Progenitor cell of endocrine pancreas (in vitro differentiated cells): ENCODE data around the gene SYT6. TPM values are rescaled to one million over a fixed set of nuclear protein-coding genes. Genes with fewer than 3 reads are reported as not detected.

Source experiments
- DNase-seq: peaks from one replicate; pipeline ENCODE4 v3.0.0; 2021; ENCODE audit warnings: low spot score; ENCODE audit not compliant: unreplicated experiment
- H3K27ac Mint-ChIP-seq: 2 replicates; pipeline ENCODE4 v1.8.0; 2021; ENCODE audit warnings: mild to moderate bottlenecking, moderate library complexity, mixed read lengths
- H3K27me3 Mint-ChIP-seq: 2 replicates; pipeline ENCODE4 v1.8.0; 2021; ENCODE audit warnings: mixed read lengths
- H3K36me3 Mint-ChIP-seq: 2 replicates; pipeline ENCODE4 v1.8.0; 2022; ENCODE audit warnings: mixed read lengths; ENCODE audit not compliant: insufficient read depth
- H3K4me1 Mint-ChIP-seq: 2 replicates; pipeline ENCODE4 v1.8.0; 2021; ENCODE audit warnings: low read depth, mixed read lengths
- H3K4me3 Mint-ChIP-seq: 2 replicates; pipeline ENCODE4 v1.8.0; 2021; ENCODE audit warnings: low read depth, mild to moderate bottlenecking, moderate library complexity, mixed read lengths
- H3K9me3 Mint-ChIP-seq: 2 replicates; pipeline ENCODE4 v1.8.0; 2021; ENCODE audit warnings: low read depth, mixed read lengths
- total RNA-seq: library from RNA; stranded (reverse); gene quantifications from 2 replicates; pipeline ENCODE4 v1.2.1, GENCODE V29; 2021
- TF ChIP-seq, protein P1 (sequence below): fragments of 200-600 bp; sonication (generic); IDR thresholded peaks from one replicate; pipeline ENCODE4 v1.5.0; 2021; ENCODE audit warnings: antibody characterized with exemption, mild to moderate bottlenecking; ENCODE audit not compliant: unreplicated experiment

Gene SYT6
- total RNA-seq, 1 donor from 2014 or later: 0.98 TPM

- H3K27ac Mint-ChIP-seq: no peak overlapping the region
- H3K4me1 Mint-ChIP-seq: no peaks in the 10 kb centered on the region
- DNase-seq: no peak
- H3K36me3 Mint-ChIP-seq: no peaks in the 10 kb centered on the region
- TF ChIP-seq, protein P1, sequence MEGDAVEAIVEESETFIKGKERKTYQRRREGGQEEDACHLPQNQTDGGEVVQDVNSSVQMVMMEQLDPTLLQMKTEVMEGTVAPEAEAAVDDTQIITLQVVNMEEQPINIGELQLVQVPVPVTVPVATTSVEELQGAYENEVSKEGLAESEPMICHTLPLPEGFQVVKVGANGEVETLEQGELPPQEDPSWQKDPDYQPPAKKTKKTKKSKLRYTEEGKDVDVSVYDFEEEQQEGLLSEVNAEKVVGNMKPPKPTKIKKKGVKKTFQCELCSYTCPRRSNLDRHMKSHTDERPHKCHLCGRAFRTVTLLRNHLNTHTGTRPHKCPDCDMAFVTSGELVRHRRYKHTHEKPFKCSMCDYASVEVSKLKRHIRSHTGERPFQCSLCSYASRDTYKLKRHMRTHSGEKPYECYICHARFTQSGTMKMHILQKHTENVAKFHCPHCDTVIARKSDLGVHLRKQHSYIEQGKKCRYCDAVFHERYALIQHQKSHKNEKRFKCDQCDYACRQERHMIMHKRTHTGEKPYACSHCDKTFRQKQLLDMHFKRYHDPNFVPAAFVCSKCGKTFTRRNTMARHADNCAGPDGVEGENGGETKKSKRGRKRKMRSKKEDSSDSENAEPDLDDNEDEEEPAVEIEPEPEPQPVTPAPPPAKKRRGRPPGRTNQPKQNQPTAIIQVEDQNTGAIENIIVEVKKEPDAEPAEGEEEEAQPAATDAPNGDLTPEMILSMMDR: no peak
- no peaks in the 10 kb centered on the region for H3K9me3 Mint-ChIP-seq
- H3K4me3 Mint-ChIP-seq: no peak overlapping the region
- peaks cover 49% of the 10 kb centered on the region for H3K27me3 Mint-ChIP-seq
Measured at GRCh38 chr1:114112775-114113174, 40.9 kb downstream of the SYT6 start.

DNA sequence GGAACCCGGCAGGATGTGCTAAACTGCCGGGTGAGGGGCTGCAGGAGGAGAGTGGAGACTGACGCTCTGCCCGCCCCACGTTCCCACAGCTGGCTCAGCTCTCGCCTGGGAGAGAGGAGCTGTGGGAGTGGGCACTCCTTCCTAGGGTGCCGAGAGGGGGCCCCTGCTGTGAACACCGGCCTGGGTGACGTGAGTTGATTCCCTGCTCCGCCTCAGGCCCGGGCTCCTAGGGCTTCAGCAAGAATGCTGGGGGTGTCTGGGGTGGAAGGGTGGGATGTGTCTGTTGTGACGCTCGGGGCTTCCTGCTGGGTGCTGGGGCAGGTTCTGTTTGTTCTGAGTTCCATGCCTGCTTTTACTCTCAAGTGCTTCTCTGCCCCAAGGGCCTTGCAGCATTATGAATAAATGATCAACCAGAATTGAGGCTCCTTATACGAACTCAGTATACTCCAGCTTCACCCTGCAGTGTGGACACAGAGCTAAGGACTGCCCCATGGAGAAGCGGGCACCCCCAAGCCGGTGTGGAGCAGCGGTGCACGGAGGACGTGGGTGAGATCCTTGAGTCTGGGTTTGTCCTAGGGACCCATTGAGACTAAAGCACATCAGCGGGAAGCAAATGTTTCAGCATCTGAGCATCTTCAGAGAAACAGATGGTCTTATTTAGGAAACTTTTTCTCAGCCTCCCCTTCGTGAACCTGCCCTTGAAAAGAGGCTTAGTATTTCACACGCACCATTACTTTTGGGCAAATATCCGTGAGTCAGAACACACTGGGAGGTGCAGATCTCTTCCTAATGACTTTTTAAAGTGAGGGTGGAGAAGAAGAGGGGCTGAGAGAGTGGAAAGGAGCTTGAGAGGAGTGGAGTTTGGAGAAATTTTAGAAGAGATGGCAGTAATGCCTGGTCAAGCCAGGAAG lies 41.7 kb downstream of the SYT6 start:
- H3K27ac Mint-ChIP-seq: no peak overlapping the region
- no peaks in the 10 kb centered on the region for H3K36me3 Mint-ChIP-seq
- no peak overlapping the region for H3K4me3 Mint-ChIP-seq
- H3K27me3 Mint-ChIP-seq: peaks cover 48% of the 10 kb centered on the region
- TF ChIP-seq, protein P1: no peak
- no peak for DNase-seq
- H3K9me3 Mint-ChIP-seq: no peaks in the 10 kb centered on the region
- H3K4me1 Mint-ChIP-seq: no peaks in the 10 kb centered on the region

DNA sequence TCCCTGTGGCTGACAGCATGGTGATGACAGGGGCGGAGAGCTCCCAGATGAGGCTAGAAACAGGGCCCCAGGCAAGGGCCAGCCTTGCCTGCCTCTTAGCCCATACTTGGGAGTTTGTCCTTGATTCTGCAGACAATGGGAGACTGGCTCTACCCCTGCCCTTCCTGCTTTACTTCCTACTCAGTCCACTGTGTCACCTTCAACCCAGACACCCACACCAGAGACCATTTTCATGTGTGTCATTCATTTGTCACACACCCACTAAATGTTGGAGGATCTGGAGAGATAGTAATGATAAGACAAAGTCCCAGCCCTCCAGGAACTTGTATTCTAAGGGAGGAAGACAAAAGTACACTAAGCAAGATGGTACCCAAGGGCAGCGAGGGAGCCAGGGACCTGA lies 43.7 kb downstream of the SYT6 start:
- Mint-ChIP-seq H3K36me3 (no peaks in the 10 kb centered on the region), H3K4me3 (no peak overlapping the region), H3K9me3 (no peaks in the 10 kb centered on the region), H3K27ac (no peak overlapping the region), H3K27me3 (peaks cover 55% of the 10 kb centered on the region), H3K4me1 (no peaks in the 10 kb centered on the region)
- no peak for DNase-seq
- TF ChIP-seq, protein P1: no peak

DNA sequence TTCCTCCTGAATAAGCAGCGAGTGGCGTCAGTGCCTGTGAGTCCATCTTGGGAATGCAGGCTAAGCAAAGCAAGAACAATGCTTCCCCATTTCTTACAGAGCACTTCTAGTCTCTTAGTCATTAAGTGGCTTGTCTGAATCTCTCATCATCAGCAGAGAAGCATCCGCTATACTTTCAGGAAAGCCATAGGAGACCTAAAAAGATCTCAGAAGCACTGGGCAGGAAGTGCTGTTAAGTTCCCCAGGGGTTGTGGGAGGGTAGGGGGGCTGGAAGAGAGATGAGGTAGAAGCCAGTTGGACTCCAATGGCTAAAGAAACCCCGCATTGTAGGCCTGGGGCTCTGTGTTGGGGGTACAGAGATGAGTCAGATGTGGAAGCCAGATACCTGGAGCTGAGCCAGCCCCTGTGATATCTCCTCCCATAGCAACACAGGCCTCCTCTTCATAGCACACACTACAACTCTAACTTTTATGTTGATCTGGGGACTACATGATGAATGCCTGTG lies 44.9 kb downstream of the SYT6 start:
- peaks cover 57% of the 10 kb centered on the region for H3K27me3 Mint-ChIP-seq
- H3K4me3 Mint-ChIP-seq: no peak overlapping the region
- no peaks in the 10 kb centered on the region for H3K36me3 Mint-ChIP-seq
- H3K27ac Mint-ChIP-seq: no peak overlapping the region
- TF ChIP-seq, protein P1: no peak
- no peak for DNase-seq
- no peaks in the 10 kb centered on the region for H3K9me3 Mint-ChIP-seq
- H3K4me1 Mint-ChIP-seq: no peaks in the 10 kb centered on the region

DNA sequence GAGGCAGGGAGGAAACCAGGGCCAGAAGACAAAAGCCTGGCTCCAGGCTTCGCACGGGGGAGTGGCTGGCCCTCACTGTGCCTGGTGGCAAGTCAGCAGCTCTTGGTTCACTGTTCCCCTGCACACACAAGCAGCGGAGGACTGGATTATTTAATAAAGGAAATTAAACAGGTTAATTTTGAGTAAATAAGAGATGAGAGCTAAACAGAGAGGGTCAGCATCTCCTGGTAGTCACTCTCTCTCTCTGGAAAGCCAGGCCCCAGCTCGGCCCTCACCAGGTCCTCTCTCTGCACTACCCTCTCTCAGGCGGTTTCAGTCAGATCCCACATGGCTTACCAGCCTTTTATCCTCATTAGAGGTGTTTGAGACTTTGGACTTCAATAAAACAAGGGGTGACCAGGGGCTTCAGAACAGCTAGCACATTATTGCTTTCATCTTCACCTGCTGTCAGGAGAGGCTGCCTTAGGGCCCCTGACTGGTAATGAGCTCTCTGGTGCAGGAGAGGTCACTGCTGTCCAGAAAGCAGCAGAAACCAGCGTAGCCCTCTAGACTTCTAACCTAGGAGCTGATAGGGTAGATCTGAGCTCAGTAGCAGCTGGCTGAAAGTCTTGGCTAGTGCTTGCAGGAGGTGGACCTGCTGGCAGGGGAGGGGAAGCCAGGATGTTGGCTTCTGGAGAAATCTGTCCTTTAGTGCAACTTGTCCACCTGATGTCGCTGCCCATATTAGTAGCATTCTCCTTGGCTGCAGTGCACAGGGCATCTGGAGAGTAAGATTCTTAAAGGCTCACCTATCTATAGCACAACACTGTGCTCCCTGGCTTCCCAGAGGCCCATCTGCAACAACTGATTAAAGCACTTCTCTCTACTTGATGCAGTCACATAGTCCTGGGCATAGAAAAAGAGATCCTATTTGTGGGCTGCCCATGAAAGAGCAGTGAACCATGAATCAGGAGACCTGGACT lies 45.9 kb downstream of the SYT6 start:
- no peak for DNase-seq
- Mint-ChIP-seq H3K4me3 (no peak overlapping the region), H3K36me3 (no peaks in the 10 kb centered on the region), H3K9me3 (no peaks in the 10 kb centered on the region), H3K4me1 (no peaks in the 10 kb centered on the region), H3K27me3 (peaks cover 59% of the 10 kb centered on the region), H3K27ac (no peak overlapping the region)
- TF ChIP-seq, protein P1: no peak
